GM20000 (cell line): ENCODE measurements around the gene SLC22A23.

Experiments used
- DNase-seq: peaks from one replicate; pipeline ENCODE4 v3.0.0; 2012; ENCODE audit warnings: low spot score
- TF ChIP-seq, protein P1 (sequence below): IDR thresholded peaks from 2 replicates; pipeline ENCODE4 v1.5.1; 2012; ENCODE audit warnings: mild to moderate bottlenecking, control low read depth; ENCODE audit errors: extremely low read depth, missing control alignments

SLC22A23 gene

DNA sequence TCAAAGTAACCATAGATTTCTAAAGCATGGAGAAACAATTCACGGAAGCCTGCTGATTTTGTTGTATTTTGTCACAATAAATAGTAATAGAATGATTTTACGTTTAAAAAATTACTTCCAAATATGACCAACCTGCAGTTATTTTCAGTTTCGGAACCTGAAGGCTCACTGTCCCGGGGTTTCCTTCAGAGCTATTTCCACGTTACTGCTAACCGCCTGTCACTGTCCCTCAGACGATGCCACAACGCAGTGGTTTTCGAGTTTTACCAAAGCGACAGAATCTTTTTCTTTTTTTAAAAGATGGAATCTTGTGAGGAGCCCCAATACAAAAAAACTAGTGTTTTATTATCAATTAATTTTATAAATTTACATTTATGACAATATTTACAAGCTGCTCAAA lies 157.6 kb downstream of the SLC22A23 start:
- DNase-seq = no peak
- TF ChIP-seq, protein P1, sequence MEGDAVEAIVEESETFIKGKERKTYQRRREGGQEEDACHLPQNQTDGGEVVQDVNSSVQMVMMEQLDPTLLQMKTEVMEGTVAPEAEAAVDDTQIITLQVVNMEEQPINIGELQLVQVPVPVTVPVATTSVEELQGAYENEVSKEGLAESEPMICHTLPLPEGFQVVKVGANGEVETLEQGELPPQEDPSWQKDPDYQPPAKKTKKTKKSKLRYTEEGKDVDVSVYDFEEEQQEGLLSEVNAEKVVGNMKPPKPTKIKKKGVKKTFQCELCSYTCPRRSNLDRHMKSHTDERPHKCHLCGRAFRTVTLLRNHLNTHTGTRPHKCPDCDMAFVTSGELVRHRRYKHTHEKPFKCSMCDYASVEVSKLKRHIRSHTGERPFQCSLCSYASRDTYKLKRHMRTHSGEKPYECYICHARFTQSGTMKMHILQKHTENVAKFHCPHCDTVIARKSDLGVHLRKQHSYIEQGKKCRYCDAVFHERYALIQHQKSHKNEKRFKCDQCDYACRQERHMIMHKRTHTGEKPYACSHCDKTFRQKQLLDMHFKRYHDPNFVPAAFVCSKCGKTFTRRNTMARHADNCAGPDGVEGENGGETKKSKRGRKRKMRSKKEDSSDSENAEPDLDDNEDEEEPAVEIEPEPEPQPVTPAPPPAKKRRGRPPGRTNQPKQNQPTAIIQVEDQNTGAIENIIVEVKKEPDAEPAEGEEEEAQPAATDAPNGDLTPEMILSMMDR = no peak

DNA sequence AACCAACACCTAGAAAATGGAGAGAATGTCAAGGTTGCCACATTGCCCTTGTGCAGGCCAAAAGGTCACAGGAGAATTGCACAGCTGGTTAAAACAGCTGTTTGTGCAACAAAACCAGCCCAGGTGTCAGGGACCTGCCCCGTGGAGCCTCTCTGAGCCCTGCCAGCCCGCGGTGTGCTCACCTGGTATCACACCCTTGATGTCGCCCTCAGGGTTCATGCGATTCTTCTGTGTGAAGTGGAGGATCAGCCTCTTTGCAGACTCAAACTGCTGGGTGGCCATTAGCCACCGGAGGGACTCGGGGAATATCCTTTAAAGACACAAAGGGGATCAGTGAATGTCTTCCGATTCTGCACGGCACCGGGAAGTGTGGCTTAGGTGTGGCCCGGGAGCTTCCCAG lies 158.9 kb downstream of the SLC22A23 start:
- TF ChIP-seq, protein P1 = no peak
- no peak for DNase-seq

DNA sequence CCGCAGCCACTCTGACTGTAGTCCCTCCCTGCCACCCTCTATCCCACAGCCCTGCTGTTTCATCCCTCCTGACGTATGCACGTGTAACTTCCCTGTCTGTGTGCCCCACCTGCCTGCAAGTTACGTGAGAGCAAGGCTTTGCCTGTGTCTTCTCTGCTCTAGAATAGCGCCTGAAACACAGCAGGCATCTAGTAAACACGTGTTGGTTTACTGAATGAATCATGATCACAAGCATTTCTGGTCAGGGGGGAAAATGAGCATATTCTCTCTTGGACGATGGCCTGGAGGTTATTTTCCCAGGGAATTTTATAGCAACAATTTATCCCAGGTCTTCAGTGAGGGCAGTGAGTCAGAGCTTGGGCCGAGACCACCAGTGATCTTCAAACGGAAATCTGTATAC lies 159.8 kb downstream of the SLC22A23 start:
- TF ChIP-seq, protein P1 = no peak
- no peak for DNase-seq

DNA sequence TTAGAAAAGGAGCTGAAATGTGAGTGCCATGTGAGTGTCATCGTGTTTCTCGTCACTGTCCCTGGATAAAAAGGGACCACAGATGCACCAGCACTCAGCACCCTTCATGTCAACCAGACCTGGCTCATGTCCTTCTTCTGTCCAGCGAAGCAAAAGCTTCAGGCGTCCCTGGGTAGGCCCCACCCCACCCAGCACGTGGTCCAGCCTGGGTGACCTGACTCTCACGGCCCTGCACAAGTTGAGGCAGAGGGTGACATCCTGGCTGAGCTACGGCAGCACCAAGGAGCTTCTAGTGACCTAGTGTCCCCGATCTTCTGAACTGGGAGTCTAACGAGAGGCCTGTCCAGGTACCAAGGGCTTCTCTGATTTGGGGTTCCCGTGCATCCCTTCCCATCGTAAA lies 160.3 kb downstream of the SLC22A23 start:
- TF ChIP-seq, protein P1 = no peak
- DNase-seq = no peak

DNA sequence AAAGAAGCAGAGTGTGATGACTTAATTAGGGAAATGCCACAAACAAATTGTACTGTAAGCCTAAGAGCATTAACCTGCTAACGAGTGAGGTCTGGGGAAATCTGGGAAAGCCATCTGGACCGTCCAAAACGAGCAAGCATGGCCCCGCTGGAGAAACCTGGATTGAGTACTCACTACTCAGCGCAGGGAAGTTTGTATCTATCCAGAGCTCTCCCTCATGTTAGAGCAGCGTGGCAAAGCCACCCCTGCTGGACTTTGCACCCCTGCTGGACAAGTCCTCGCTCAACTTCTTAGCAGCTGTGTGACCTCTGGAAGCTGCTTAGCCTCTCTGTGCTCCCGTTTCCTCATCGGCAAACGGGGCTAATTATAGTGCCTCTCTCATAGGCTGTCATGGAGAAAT lies 160.8 kb downstream of the SLC22A23 start:
- no peak for DNase-seq
- TF ChIP-seq, protein P1 = no peak

DNA sequence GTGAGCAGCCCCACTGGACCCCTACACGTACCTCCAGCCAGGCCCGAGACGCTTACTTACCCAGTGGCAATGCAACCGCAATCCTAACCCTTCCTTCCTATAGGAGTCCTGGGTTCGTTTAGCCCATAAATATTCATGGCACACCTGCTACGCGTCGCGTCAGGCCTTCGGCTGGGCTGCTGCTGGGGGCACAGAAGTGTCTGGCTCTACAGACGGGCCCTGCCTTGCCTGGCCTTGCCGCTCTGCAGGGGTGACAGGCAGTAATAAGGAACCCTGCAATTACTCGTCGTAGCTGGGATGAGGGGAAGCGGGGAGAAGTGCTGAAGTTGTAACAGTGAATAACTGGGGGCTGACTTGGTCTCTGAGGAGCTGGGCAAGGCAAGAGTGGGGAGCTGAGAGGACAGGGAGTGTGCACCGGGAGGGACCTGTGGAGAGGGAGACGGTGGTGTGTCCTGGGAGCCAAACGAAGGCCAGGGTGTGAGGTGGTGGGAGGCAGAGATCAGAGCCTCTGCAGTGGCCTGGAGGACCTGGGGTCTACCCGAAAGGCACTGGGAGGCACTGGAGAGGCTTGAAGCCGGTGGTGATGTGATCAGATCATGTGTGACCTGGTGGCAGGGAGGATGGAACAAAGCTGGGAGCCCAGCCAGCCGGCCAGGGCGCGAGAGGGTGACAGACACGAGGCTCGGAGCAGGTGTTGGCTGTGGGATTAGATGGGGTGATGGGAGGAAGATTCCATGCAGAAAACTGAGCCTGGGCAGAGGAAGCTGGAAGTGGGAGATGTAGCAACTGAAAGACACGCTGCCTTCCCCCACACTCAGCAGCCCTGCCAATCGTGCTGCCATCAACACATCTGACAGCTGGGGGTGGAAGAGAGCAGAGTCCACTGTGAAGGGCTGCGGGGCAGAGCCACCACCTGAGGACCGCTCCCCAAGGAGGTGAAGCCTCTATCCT lies 161.7 kb downstream of the SLC22A23 start:
- DNase-seq = no peak
- TF ChIP-seq, protein P1 = no peak

DNA sequence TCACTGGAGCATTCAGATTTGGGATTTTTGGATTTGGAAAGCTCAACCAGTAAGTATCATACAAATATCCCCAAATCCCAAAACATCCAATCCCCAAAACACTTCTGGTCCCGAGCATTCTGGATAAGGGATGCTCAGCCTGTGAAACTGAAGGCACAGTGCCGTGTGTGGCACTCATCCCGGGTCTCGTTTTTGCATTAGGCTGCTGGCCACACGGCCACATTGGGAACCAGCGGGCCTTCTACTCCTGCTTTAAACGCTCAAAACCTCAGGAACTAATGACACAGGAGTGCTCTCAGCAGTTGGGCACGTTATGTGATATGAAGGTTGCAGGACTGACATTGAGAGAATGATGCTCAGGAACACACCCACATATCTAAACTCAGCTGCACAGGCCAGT lies 162.5 kb downstream of the SLC22A23 start:
- no peak for DNase-seq
- TF ChIP-seq, protein P1 = no peak
